Astrocyte (in vitro differentiated cells and primary cell): ENCODE measurements around the gene SLC16A10.

Experiments used
- CTCF ChIP-seq: IDR thresholded peaks from 2 replicates; pipeline ENCODE4 v1.5.1; 2011; ENCODE audit warnings: low read depth, mild to moderate bottlenecking, inconsistent platforms, low read length, moderate library complexity; ENCODE audit not compliant: insufficient read depth
- EZH2 ChIP-seq: IDR thresholded peaks from 2 replicates; pipeline ENCODE4 v1.6.1; 2012; ENCODE audit warnings: mild to moderate bottlenecking, low read length, inconsistent platforms; ENCODE audit not compliant: insufficient read depth

- TF ChIP-seq CTCF (peak; percentile 71), EZH2 (no peak)
These were observed 123.0 kb downstream of the SLC16A10 start for GRCh38 chr6:111210194-111210728.
